ENCODE measurements around the gene ZSCAN12. TPM values are rescaled to one million over a fixed set of nuclear protein-coding genes. Genes with fewer than 3 reads are reported as not detected.
"Not testable (repeated sequence)": the region's sequence is repeated elsewhere in the genome, so short reads cannot be mapped to it uniquely, and the experiment has no call there.

ZSCAN12 gene
- 12.3 TPM for polyA plus RNA-seq (2013, experiment 1 of 4)
- polyA plus RNA-seq (2013, experiment 2 of 4): 13.3 TPM
- polyA plus RNA-seq (2013, experiment 3 of 4): 11.2 TPM
- polyA plus RNA-seq (2013, experiment 4 of 4): 12.1 TPM

- Histone ChIP-seq H3K9me3 (ENCODE audit: control insufficient read depth, low read length) (no peaks in the 10 kb centered on the region), H3K27ac (ENCODE audit: insufficient read depth, low read depth, low read length, poor library complexity, severe bottlenecking) (peak within 1 kb of the TSS; percentile 72), H3K4me1 (ENCODE audit: control insufficient read depth, insufficient read depth, low read length) (peaks cover 9% of the 10 kb centered on the region), H3K27me3 (ENCODE audit: control insufficient read depth, insufficient read depth, low read length, poor library complexity, severe bottlenecking) (peaks cover 22% of the 10 kb centered on the region), H3K4me3 (ENCODE audit: insufficient read depth, low read depth, low read length) (peak within 1 kb of the TSS; percentile 80), H3K36me3 (ENCODE audit: control insufficient read depth, insufficient read depth, low read length) (peaks cover 7% of the 10 kb centered on the region)
- 0 to 1% methylated on average over 49 of the region's 49 CpGs for WGBS, 2 experiments
Measured at GRCh38 chr6:28399350-28400121, at the start of gene ZSCAN12. Gene ZSCAN12 (minus strand): TSS chr6:28399747. CDS start chr6:28398405, 1,342 bp downstream.

GRCh38 chr6:28449056-28449455 lies 49.5 kb upstream of the ZSCAN12 start:
- Histone ChIP-seq H3K4me3 (ENCODE audit: insufficient read depth, low read depth, low read length) (no peak overlapping the region), H3K27me3 (ENCODE audit: control insufficient read depth, insufficient read depth, low read length, poor library complexity, severe bottlenecking) (no peaks in the 10 kb centered on the region), H3K4me1 (ENCODE audit: control insufficient read depth, insufficient read depth, low read length) (no peaks in the 10 kb centered on the region), H3K9me3 (ENCODE audit: control insufficient read depth, low read length) (no peaks in the 10 kb centered on the region), H3K27ac (ENCODE audit: insufficient read depth, low read depth, low read length, poor library complexity, severe bottlenecking) (no peak overlapping the region), H3K36me3 (ENCODE audit: control insufficient read depth, insufficient read depth, low read length) (no peaks in the 10 kb centered on the region)
- 83 to 100% methylated on average over 1 of the region's 1 CpG for WGBS, 2 experiments

GRCh38 chr6:28447512-28447906 lies 48.0 kb upstream of the ZSCAN12 start:
- peak overlapping the region; percentile 49 for H3K4me3 ChIP-seq (ENCODE audit: insufficient read depth, low read depth, low read length)
- not testable (repeated sequence) for H3K36me3 ChIP-seq (ENCODE audit: control insufficient read depth, insufficient read depth, low read length); H3K27me3 ChIP-seq (ENCODE audit: control insufficient read depth, insufficient read depth, low read length, poor library complexity, severe bottlenecking); H3K27ac ChIP-seq (ENCODE audit: insufficient read depth, low read depth, low read length, poor library complexity, severe bottlenecking); H3K9me3 ChIP-seq (ENCODE audit: control insufficient read depth, low read length); H3K4me1 ChIP-seq (ENCODE audit: control insufficient read depth, insufficient read depth, low read length)

GRCh38 chr6:28446818-28447511 lies 47.4 kb upstream of the ZSCAN12 start:
- peak overlapping the region; percentile 49 for H3K4me3 ChIP-seq (ENCODE audit: insufficient read depth, low read depth, low read length)
- 10% methylated on average over 34 to 36 of the region's 36 CpGs for WGBS, 2 experiments
- no peaks in the 10 kb centered on the region for H3K9me3 ChIP-seq (ENCODE audit: control insufficient read depth, low read length)
- H3K36me3 ChIP-seq (ENCODE audit: control insufficient read depth, insufficient read depth, low read length): no peaks in the 10 kb centered on the region
- H3K27ac ChIP-seq (ENCODE audit: insufficient read depth, low read depth, low read length, poor library complexity, severe bottlenecking): peak overlapping the region; percentile 19
- H3K4me1 ChIP-seq (ENCODE audit: control insufficient read depth, insufficient read depth, low read length): peaks cover 8% of the 10 kb centered on the region
- H3K27me3 ChIP-seq (ENCODE audit: control insufficient read depth, insufficient read depth, low read length, poor library complexity, severe bottlenecking): no peaks in the 10 kb centered on the region

GRCh38 chr6:28444759-28445158 lies 45.2 kb upstream of the ZSCAN12 start:
- not testable (repeated sequence) for H3K9me3 ChIP-seq (ENCODE audit: control insufficient read depth, low read length); H3K36me3 ChIP-seq (ENCODE audit: control insufficient read depth, insufficient read depth, low read length); H3K27ac ChIP-seq (ENCODE audit: insufficient read depth, low read depth, low read length, poor library complexity, severe bottlenecking); H3K27me3 ChIP-seq (ENCODE audit: control insufficient read depth, insufficient read depth, low read length, poor library complexity, severe bottlenecking); H3K4me3 ChIP-seq (ENCODE audit: insufficient read depth, low read depth, low read length); H3K4me1 ChIP-seq (ENCODE audit: control insufficient read depth, insufficient read depth, low read length)
- WGBS, 2 experiments: 87 to 93% methylated on average over 3 of the region's 3 CpGs

- Histone ChIP-seq H3K4me3 (ENCODE audit: insufficient read depth, low read depth, low read length) (peak within 1 kb of the TSS; percentile 76), H3K27me3 (ENCODE audit: control insufficient read depth, insufficient read depth, low read length, poor library complexity, severe bottlenecking) (no peaks in the 10 kb centered on the region), H3K9me3 (ENCODE audit: control insufficient read depth, low read length) (no peaks in the 10 kb centered on the region), H3K36me3 (ENCODE audit: control insufficient read depth, insufficient read depth, low read length) (no peaks in the 10 kb centered on the region), H3K27ac (ENCODE audit: insufficient read depth, low read depth, low read length, poor library complexity, severe bottlenecking) (peak within 1 kb of the TSS; percentile 90), H3K4me1 (ENCODE audit: control insufficient read depth, insufficient read depth, low read length) (peaks cover 9% of the 10 kb centered on the region)
- WGBS, 2 experiments: 0 to 1% methylated on average over 32 of the region's 32 CpGs
Measured at GRCh38 chr6:28443112-28443773, 43.7 kb upstream of the ZSCAN12 start, which contains the start of gene ZSCAN23. Gene ZSCAN23 (minus strand): TSS chr6:28443491. CDS start chr6:28436266, 7,225 bp downstream.

GRCh38 chr6:28442586-28442985 lies 43.0 kb upstream of the ZSCAN12 start:
- H3K27ac ChIP-seq (ENCODE audit: insufficient read depth, low read depth, low read length, poor library complexity, severe bottlenecking): no peak overlapping the region
- H3K9me3 ChIP-seq (ENCODE audit: control insufficient read depth, low read length): no peaks in the 10 kb centered on the region
- H3K4me1 ChIP-seq (ENCODE audit: control insufficient read depth, insufficient read depth, low read length): peaks cover 9% of the 10 kb centered on the region
- WGBS, 2 experiments: 54 to 84% methylated on average over 4 to 7 of the region's 7 CpGs
- peak overlapping the region; percentile 76 for H3K4me3 ChIP-seq (ENCODE audit: insufficient read depth, low read depth, low read length)
- H3K27me3 ChIP-seq (ENCODE audit: control insufficient read depth, insufficient read depth, low read length, poor library complexity, severe bottlenecking): no peaks in the 10 kb centered on the region
- H3K36me3 ChIP-seq (ENCODE audit: control insufficient read depth, insufficient read depth, low read length): no peaks in the 10 kb centered on the region

GRCh38 chr6:28436404-28436803 lies 36.9 kb upstream of the ZSCAN12 start:
- Histone ChIP-seq H3K4me3 (ENCODE audit: insufficient read depth, low read depth, low read length) (no peak overlapping the region), H3K36me3 (ENCODE audit: control insufficient read depth, insufficient read depth, low read length) (peaks cover 17% of the 10 kb centered on the region), H3K27ac (ENCODE audit: insufficient read depth, low read depth, low read length, poor library complexity, severe bottlenecking) (no peak overlapping the region), H3K4me1 (ENCODE audit: control insufficient read depth, insufficient read depth, low read length) (no peaks in the 10 kb centered on the region), H3K27me3 (ENCODE audit: control insufficient read depth, insufficient read depth, low read length, poor library complexity, severe bottlenecking) (no peaks in the 10 kb centered on the region), H3K9me3 (ENCODE audit: control insufficient read depth, low read length) (no peaks in the 10 kb centered on the region)
- 93 to 94% methylated on average over 3 of the region's 3 CpGs for WGBS, 2 experiments

- no peaks in the 10 kb centered on the region for H3K9me3 ChIP-seq (ENCODE audit: control insufficient read depth, low read length)
- H3K36me3 ChIP-seq (ENCODE audit: control insufficient read depth, insufficient read depth, low read length): peaks cover 17% of the 10 kb centered on the region
- H3K27me3 ChIP-seq (ENCODE audit: control insufficient read depth, insufficient read depth, low read length, poor library complexity, severe bottlenecking): no peaks in the 10 kb centered on the region
- H3K4me1 ChIP-seq (ENCODE audit: control insufficient read depth, insufficient read depth, low read length): no peaks in the 10 kb centered on the region
- H3K27ac ChIP-seq (ENCODE audit: insufficient read depth, low read depth, low read length, poor library complexity, severe bottlenecking): no peak overlapping the region
- no peak overlapping the region for H3K4me3 ChIP-seq (ENCODE audit: insufficient read depth, low read depth, low read length)
Measured at GRCh38 chr6:28433119-28433518, 33.6 kb upstream of the ZSCAN12 start.

GRCh38 chr6:28429781-28430180 lies 30.2 kb upstream of the ZSCAN12 start:
- Histone ChIP-seq H3K36me3 (ENCODE audit: control insufficient read depth, insufficient read depth, low read length) (peaks cover 22% of the 10 kb centered on the region), H3K9me3 (ENCODE audit: control insufficient read depth, low read length) (no peaks in the 10 kb centered on the region), H3K4me1 (ENCODE audit: control insufficient read depth, insufficient read depth, low read length) (no peaks in the 10 kb centered on the region), H3K27ac (ENCODE audit: insufficient read depth, low read depth, low read length, poor library complexity, severe bottlenecking) (no peak overlapping the region), H3K27me3 (ENCODE audit: control insufficient read depth, insufficient read depth, low read length, poor library complexity, severe bottlenecking) (no peaks in the 10 kb centered on the region), H3K4me3 (ENCODE audit: insufficient read depth, low read depth, low read length) (no peak overlapping the region)
- WGBS, 2 experiments: 92 to 93% methylated on average over 16 of the region's 16 CpGs

All from ectodermal cell (in vitro differentiated cells).